Ectodermal cell (in vitro differentiated cells): Measurements from ENCODE around the gene CCDC88C.

Experiments
- H3K27ac ChIP-seq: 2 replicates; pipeline ENCODE4 v1.7.0; 2013; ENCODE audit warnings: mild to moderate bottlenecking, low read depth, low read length; ENCODE audit not compliant: insufficient read depth, poor library complexity, severe bottlenecking
- H3K27me3 ChIP-seq: 2 replicates; pipeline ENCODE4 v1.7.0; 2013; ENCODE audit warnings: mild to moderate bottlenecking, low read length; ENCODE audit not compliant: insufficient read depth, control insufficient read depth, poor library complexity, severe bottlenecking
- H3K36me3 ChIP-seq: one replicate; pipeline ENCODE4 v1.7.0; 2013; ENCODE audit warnings: low read length; ENCODE audit not compliant: control insufficient read depth, insufficient read depth
- H3K4me1 ChIP-seq: one replicate; pipeline ENCODE4 v1.7.0; 2013; ENCODE audit warnings: low read length; ENCODE audit not compliant: control insufficient read depth, insufficient read depth
- H3K4me3 ChIP-seq: 2 replicates; pipeline ENCODE4 v1.7.0; 2013; ENCODE audit warnings: low read depth, low read length, control low read depth; ENCODE audit not compliant: insufficient read depth
- H3K9me3 ChIP-seq: 2 replicates; pipeline ENCODE4 v1.7.0; 2013; ENCODE audit warnings: mild to moderate bottlenecking, low read length, moderate library complexity; ENCODE audit not compliant: control insufficient read depth
- WGBS, 2 experiments: methylation state at CpG; one replicate each; pipeline ENCODE4 v1.1.7; 2013; ENCODE audit warnings: missing lambda C conversion rate in 2 of 2; 5-methylcytosine and 5-hydroxymethylcytosine counted together

The CCDC88C gene

DNA sequence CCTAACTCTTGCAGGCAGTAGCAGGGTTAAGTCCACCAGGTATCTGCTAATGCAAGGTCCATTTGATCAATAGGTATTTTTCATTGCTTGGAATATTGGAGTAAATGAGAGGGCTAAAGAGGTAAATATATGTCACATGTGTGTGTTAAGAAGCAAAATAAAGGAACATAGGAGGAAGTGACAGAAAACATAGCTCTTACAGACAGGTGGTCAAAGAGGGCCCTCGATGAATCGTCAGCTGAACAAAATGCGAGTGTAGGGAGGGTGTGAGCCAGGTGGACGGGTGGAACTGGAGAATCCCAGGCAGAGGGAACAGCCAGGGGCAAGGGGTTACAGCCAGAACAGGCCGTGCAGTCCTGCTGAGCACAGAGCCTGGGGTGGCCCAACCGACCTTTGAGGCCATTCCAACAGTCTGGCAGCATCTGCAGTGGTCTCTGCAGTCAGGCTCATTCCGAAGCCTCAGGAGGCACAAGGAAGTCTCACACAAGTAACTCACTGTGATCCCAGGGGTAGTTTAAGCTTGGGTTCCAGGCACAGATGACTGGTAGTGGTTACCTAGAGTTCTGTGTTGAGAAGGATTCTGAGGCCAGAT is 43.2 kb downstream of the CCDC88C start:
- WGBS, 2 experiments, result 77 to 82% methylated on average over 7 of the region's 7 CpGs
- no peaks in the 10 kb centered on the region for H3K27me3 ChIP-seq

DNA sequence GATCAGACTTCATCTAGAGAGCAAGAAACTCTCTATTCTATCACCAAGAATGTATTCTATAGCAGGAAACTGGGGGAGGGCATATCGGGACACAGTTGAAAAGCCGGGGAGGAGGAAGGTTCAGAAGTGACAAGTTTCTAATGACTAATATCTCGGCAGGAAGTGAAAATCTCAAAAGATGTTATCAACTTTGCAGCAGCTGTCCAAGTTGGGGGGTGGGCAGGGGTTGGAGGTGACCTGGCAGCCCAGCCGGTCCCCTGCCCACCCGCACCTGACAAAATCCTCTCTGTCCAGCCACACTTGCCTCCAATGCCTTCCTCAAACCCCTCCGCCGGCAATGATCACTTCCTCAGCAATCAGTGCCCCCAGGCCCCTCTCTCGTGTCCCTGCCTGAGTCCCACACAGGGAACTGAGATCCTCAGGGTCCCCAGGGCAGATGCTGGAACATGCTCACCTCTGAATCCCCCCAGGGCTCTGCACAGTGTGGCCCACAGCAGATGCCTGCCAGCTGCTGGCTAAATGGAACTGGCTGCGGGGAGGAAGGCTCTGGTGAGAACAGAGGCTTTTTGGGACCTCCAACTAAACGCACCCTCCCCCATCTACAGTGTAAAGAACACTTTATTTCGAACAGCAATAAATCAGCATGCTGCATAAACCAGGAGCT is 43.9 kb downstream of the CCDC88C start:
- WGBS, 2 experiments, result 88% methylated on average over 11 of the region's 11 CpGs
- no peak overlapping the region for H3K27ac ChIP-seq
- H3K36me3 ChIP-seq, result no peaks in the 10 kb centered on the region
- H3K27me3 ChIP-seq, result no peaks in the 10 kb centered on the region
- H3K9me3 ChIP-seq, result no peaks in the 10 kb centered on the region
- no peak overlapping the region for H3K4me3 ChIP-seq
- H3K4me1 ChIP-seq, result peaks cover 47% of the 10 kb centered on the region

More for the DNA sequence above, 43.2 kb downstream of the CCDC88C start:
- Histone ChIP-seq H3K4me3 (no peak overlapping the region), H3K4me1 (peaks cover 51% of the 10 kb centered on the region), H3K9me3 (no peaks in the 10 kb centered on the region), H3K27ac (peak overlapping the region; percentile 63), H3K36me3 (no peaks in the 10 kb centered on the region)

DNA sequence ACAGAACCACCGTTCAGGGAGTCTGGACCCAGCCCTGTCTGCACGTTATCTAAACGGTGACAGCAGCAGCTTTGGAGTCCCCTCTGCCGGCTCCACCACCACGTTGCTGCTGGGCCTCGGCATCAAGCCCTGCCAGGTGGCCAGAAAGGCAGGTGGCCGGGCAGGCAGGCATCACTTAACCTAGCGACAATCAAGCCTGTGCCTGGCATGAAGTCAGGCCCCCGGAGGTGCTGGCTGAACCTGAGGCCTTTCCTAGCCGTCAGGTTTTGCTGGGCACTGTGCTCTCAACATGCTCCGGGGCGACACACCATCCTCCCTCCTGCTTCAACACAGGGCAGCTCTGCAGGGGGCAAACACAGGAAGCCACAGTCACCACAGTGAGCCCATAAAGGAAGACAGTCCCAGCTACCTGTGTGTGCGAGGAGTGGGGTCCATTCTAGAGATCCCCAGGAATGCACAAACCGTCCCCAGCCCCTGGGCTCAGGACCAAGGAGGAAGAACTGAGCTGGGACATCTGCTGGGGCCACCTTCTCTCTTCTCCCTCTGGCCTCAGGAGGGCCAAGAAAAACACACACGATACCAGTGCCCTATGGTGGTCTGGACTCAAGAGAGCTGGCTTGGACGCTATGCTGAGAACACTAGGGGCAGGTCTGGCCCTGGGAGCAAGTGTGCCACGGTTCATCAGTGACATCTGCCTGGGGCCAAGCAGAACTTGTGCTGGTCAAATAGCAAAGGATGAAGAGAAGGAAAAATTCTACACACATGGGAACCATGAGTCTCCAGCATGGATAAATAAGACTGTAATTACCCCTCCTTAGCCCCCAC is 44.7 kb downstream of the CCDC88C start:
- Histone ChIP-seq H3K4me3 (no peak overlapping the region), H3K36me3 (no peaks in the 10 kb centered on the region), H3K4me1 (peaks cover 45% of the 10 kb centered on the region), H3K27me3 (no peaks in the 10 kb centered on the region), H3K9me3 (no peaks in the 10 kb centered on the region), H3K27ac (no peak overlapping the region)
- 89% methylated on average over 17 of the region's 17 CpGs for WGBS, 2 experiments

DNA sequence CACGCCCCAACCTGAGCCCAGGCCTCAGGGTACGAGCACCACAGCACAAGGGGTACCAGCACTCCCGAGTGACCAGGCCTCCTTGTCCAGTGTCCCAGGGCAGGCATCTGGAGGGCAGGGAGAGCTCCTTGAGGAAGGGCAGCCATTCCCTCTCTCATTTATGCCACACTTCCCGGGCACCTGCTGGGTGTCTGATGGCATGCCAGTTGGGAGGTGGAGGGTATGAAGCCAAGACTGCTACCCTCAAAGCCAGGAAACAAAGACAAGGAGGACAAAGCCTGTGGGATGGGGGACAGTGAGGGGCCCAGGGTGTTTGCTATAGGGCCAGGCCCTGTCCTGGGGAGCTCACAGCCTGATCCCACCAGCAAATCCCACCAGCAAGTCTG is 45.6 kb downstream of the CCDC88C start:
- Histone ChIP-seq H3K27me3 (no peaks in the 10 kb centered on the region), H3K27ac (no peak overlapping the region), H3K4me3 (no peak overlapping the region), H3K9me3 (no peaks in the 10 kb centered on the region), H3K36me3 (no peaks in the 10 kb centered on the region), H3K4me1 (peaks cover 47% of the 10 kb centered on the region)
- WGBS, 2 experiments, result 92 to 95% methylated on average over 4 of the region's 4 CpGs

DNA sequence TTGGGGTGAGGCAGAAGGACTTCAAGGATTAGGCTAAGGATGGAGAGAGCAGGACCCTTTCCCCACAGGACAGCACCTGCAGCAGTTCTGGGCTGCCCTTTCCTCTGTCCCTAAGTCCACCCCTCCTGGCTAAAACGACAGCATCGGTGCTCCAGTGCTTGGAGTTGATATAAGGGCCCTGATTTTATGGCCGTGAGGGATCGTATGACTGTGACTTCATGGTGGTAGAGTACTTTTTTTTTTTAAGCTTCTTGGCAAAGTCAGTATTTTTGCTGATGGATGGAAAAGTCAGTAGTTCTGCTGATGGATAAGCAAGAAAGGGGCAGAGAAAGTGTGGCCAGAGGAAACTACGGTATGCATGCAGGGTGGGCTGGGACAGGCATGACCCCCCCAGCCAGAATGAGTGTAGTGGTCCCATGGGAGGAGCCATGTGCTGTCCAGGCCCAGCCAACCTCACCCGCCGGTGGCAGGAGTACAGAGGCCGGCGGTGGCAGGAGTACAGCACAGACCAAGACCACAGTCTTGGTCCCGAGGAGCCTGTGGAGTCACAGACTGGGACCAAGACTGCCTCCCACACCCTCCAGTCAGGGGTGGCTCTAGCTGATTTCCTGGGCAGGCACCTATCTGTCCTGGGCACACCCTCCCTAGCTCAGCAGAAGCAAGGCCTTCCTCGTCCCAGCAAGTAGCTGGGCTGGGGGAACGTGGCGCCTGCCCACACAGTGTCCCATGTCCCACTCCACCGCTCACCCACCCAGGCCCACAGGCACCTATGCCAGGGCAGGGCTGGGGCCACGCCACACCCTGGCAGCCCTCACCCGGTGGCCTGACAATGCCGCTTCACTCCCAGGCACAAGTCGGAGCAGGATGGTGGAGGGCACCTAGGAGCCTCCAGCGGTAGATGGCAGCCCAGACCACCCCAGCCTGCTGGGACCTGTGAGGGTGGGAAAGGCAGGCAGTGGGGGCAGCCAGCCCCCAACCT is 46.3 kb downstream of the CCDC88C start:
- Histone ChIP-seq H3K27ac (no peak overlapping the region), H3K27me3 (no peaks in the 10 kb centered on the region), H3K4me3 (no peak overlapping the region), H3K9me3 (no peaks in the 10 kb centered on the region), H3K36me3 (no peaks in the 10 kb centered on the region), H3K4me1 (peaks cover 48% of the 10 kb centered on the region)
- WGBS, 2 experiments, result 88 to 90% methylated on average over 19 of the region's 19 CpGs

- H3K27ac ChIP-seq, result no peak overlapping the region
- no peaks in the 10 kb centered on the region for H3K27me3 ChIP-seq
- no peaks in the 10 kb centered on the region for H3K9me3 ChIP-seq
Observed at GRCh38 chr14:91369628-91370445, 47.8 kb downstream of the CCDC88C start.

DNA sequence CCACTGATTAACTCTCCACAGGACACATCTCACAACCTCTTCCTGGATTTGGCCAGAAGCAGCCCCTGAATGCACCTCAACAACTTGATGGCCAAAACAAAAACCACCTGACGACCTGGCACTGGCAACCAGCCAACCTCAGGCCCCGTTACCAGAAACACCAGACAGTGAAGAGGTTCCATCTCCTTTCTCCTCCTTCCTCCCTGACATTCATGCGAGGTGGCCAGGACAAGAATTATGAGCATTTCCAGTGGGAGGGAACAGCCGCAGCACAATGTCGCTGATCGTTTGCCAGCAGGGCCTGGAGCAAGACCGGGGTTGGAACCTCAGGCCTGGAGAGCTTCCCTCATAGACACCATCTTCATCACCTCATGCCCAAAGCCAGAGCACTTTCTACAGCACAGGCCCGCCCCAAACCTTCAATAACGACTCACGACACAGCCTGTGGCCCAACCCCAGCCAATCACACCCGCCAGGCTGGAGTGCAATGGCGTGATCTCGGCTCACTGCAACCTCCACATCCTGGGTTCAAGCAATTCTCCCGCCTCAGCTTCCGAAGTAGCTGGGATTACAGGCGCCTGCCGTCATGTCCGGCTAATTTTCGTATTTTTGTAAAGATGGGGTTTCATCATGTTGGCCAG is 48.7 kb downstream of the CCDC88C start:
- Histone ChIP-seq H3K27me3 (no peaks in the 10 kb centered on the region), H3K36me3 (no peaks in the 10 kb centered on the region), H3K4me1 (peaks cover 33% of the 10 kb centered on the region), H3K9me3 (no peaks in the 10 kb centered on the region), H3K4me3 (no peak overlapping the region), H3K27ac (no peak overlapping the region)
- WGBS, 2 experiments, result 93 to 94% methylated on average over 19 of the region's 19 CpGs

More at GRCh38 chr14:91369628-91370445, 47.8 kb downstream of the CCDC88C start:
- Histone ChIP-seq H3K4me1 (peaks cover 36% of the 10 kb centered on the region), H3K4me3 (no peak overlapping the region), H3K36me3 (no peaks in the 10 kb centered on the region)
- 85% methylated on average over 24 of the region's 24 CpGs for WGBS, 2 experiments

DNA sequence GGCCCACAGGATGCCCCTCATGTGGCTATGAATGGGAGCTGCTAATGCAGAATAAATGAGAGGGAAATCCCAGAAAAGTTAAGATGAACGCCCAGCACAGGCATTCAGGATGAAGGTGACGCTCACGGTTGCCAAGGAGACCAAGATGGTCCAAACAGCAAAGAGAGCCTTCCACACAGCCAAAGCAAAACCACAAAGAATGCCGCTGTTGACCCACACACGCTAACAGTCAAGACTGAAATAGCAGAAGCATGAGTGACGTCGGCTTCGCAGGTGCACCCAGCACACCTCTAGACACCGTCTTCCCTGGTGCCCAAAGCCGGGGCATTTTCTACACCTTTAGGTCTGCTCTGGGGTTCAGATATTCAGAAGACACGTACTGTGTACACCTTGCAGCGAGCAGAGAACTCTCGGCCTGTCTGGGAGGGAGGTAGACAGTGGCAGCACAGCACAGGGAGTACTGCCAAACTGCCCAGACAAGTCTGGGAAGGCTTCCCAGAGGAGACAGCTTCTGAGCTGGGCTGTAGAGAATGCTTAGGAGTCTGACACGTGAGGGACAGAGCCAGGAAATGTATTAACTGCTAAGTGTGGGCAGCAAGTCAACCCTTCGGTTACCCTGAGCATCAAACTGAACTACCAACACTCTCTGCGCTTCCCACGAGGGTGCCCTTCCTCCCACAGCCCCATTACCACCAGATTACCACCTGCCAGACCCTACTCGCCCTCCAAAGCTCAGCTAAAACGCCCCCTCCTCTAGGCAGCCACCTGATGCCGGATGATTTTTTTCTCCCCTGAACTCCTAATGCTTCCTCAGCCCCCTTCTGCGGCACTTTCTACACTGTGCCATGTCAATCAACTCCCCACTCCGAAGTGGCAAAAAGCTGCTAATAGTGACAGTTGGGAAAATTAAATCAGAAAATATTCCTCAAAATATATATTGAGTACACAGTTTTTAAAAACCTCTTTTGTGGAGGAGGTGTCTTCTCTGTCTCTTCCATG is 50.1 kb downstream of the CCDC88C start:
- Histone ChIP-seq H3K9me3 (no peaks in the 10 kb centered on the region), H3K4me3 (no peak overlapping the region), H3K27me3 (no peaks in the 10 kb centered on the region), H3K4me1 (peaks cover 24% of the 10 kb centered on the region), H3K36me3 (no peaks in the 10 kb centered on the region), H3K27ac (no peak overlapping the region)
- 88 to 89% methylated on average over 21 to 22 of the region's 22 CpGs for WGBS, 2 experiments
